Esophagus (tissue), 2 donors: ENCODE measurements around the gene PAQR6. TPM values are rescaled to one million over a fixed set of nuclear protein-coding genes. Genes with fewer than 3 reads are reported as not detected.
"Not testable (repeated sequence)": the region's sequence is repeated elsewhere in the genome, so short reads cannot be mapped to it uniquely, and the experiment has no call there.

Source experiments
- H3K27ac ChIP-seq, 2 donors: one replicate each; pipeline ENCODE4 v1.5.1; 2013; ENCODE audit warnings: low read depth in 2 of 2, mild to moderate bottlenecking in 2 of 2, inconsistent platforms in 1 of 2, low read length in 1 of 2, moderate library complexity in 1 of 2
- H3K27me3 ChIP-seq, 2 donors: one replicate each; pipeline ENCODE4 v1.6.1; 2013; ENCODE audit warnings: low read length in 2 of 2, control low read depth in 1 of 2, mild to moderate bottlenecking in 1 of 2; ENCODE audit not compliant: insufficient read depth in 2 of 2, control insufficient read depth in 1 of 2
- H3K36me3 ChIP-seq, 2 donors: one replicate each; pipeline ENCODE4 v1.6.1; 2013; ENCODE audit warnings: low read length in 1 of 2; ENCODE audit not compliant: control insufficient read depth in 2 of 2, insufficient read depth in 2 of 2
- H3K4me1 ChIP-seq, 2 donors: one replicate each; pipeline ENCODE4 v1.6.1; 2013; ENCODE audit warnings: low read length in 1 of 2; ENCODE audit not compliant: control insufficient read depth in 2 of 2, insufficient read depth in 2 of 2
- H3K4me3 ChIP-seq, 2 donors: one replicate each; pipeline ENCODE4 v1.5.1; 2013; ENCODE audit warnings: low read length in 2 of 2, mild to moderate bottlenecking in 2 of 2, low read depth in 1 of 2, moderate library complexity in 1 of 2
- H3K9me3 ChIP-seq, 2 donors: one replicate each; pipeline ENCODE4 v1.6.1; 2013; ENCODE audit warnings: mild to moderate bottlenecking in 2 of 2, low read depth in 1 of 2, low read length in 1 of 2, moderate library complexity in 1 of 2; ENCODE audit not compliant: control insufficient read depth in 2 of 2, insufficient read depth in 1 of 2
- WGBS, 2 donors: extraction: QIAGEN DNeasy Blood & Tissue Kit; methylation state at CpG; one replicate each; pipeline ENCODE4 v1.1.7; 2013; 5-methylcytosine and 5-hydroxymethylcytosine counted together
- polyA plus RNA-seq, 2 donors: library from polyadenylated mRNA; stranded (reverse); fragments of 200-250 nt; gene quantifications; one replicate each; pipeline ENCODE4 v1.2.3, GENCODE V29; 2013
- donor health status: healthy with polysubstance abuse.
- donor health status: Bipolar disorder and iron deficiency.

The PAQR6 gene
- polyA plus RNA-seq, 2 donors = 3.1 to 7.7 TPM

DNA sequence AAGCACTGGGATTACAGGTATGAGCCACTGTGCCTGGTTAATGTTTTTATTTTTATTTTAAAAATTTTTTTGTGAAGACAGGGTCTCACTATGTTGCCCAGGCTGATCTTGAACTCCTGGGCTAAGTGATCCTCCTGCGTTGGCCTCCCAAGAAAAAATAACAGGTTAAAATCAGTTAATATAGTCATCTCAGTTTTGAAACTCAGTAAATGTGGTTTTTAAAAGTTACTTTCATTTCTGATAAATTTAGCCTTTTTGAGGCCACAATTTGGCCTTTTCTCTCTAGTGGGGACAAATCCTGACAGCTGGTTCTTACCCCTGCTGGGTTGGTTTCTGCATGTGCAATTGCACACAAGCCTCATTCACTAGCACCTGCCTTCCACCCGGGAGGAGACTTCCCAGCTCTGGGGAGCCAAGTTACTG lies 21.7 kb downstream of the PAQR6 start:
- Histone ChIP-seq H3K9me3 (no peaks in the 10 kb centered on the region), H3K27ac (no peak overlapping the region), H3K27me3 (no peaks in the 10 kb centered on the region), H3K4me3 (no peak overlapping the region), H3K4me1 (no peaks in the 10 kb centered on the region), H3K36me3 (peaks cover 11 to 14% of the 10 kb centered on the region in 2 donors)
- 63 to 76% methylated on average over 2 of the region's 2 CpGs for WGBS, 2 donors

DNA sequence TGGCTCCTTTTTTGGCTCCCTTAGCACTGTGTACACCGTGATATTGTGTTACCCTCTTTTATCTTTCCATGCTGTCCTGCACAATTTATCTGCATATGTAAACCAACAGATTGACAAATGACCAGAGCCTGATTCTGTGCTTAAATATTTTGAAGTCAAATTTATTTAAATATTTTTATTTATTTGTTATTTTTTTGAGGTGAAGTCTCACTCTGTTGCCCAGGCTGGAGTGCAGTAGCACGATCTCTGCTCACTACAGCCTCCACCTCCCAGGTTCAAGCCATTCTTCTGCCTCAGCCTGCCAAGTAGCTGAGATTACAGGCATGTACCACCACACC lies 22.2 kb downstream of the PAQR6 start:
- no peaks in the 10 kb centered on the region for H3K4me1 ChIP-seq
- no peak overlapping the region for H3K4me3 ChIP-seq
- no peaks in the 10 kb centered on the region for H3K27me3 ChIP-seq
- 9 to 10% methylated on average over 2 of the region's 2 CpGs for WGBS, 2 donors
- H3K9me3 ChIP-seq = no peaks in the 10 kb centered on the region
- H3K27ac ChIP-seq = no peak overlapping the region
- H3K36me3 ChIP-seq = peaks cover 13 to 15% of the 10 kb centered on the region in 2 donors

DNA sequence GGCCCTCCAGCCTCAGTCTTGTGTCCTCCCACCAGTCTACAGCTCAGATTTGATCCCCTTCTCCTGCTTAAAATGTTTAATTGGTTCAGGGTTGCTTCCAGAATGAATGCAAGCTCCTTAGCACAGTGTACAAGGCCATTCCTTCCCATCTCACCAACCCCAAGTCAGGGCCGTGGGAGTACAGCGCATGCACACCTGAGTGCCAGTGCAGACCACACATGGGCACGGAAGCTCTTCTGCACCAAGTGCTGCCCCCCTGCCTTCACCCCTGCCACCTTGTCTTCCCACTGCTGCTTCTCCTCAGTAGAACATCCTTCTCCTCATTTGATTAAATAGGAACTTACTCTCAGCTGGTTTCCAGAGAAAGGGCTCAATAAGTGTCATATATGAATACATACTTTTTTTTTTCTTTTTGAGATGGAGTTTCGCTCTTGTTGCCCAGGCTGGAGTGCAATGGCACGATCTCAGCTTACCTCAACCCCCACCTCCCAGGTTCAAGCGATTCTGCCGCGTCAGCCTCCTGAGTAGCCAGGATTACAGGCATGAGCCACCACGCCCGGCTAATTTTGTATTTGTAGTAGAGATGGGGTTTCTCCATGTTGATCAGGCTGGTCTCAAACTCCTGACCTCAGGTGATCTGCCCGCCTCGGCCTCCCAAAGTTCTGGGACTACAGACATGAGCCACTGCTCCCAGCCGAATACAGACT lies 25.7 kb downstream of the PAQR6 start:
- Histone ChIP-seq H3K27me3 (no peaks in the 10 kb centered on the region), H3K9me3 (no peaks in the 10 kb centered on the region), H3K4me1 (peaks cover 0 to 2% of the 10 kb centered on the region in 2 donors), H3K27ac (no peak overlapping the region), H3K4me3 (no peak overlapping the region), H3K36me3 (peaks cover 5 to 11% of the 10 kb centered on the region in 2 donors)
- WGBS, 2 donors = 88 to 91% methylated on average over 13 of the region's 13 CpGs

- Histone ChIP-seq H3K9me3 (no peaks in the 10 kb centered on the region), H3K27ac (no peak overlapping the region), H3K36me3 (peaks cover 5 to 11% of the 10 kb centered on the region in 2 donors), H3K27me3 (no peaks in the 10 kb centered on the region), H3K4me3 (no peak overlapping the region), H3K4me1 (peaks cover 0 to 2% of the 10 kb centered on the region in 2 donors)
- WGBS, 2 donors = 97 to 98% methylated on average over 9 of the region's 9 CpGs
Observed at GRCh38 chr1:156220226-156220625, 27.6 kb downstream of the PAQR6 start.

DNA sequence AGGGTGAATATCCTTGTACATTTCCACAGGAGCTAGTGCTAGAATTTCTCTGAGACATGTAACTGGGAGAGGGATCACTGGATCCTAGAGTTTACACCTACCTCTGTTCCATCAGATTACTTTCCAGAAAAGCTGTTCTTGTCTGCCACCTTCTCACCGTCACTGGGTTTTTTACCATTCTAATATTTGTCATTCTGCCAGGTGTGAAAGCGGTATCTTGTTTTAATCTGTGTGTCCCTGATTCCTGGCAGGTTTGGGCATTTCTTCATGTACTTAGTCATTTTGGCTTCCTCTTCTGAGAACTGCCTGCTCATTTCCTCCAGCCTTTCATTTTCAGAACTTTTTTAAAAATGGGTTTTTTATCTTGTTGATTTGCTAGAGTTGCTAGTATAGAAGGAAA lies 30.0 kb downstream of the PAQR6 start:
- H3K27ac ChIP-seq = peak overlapping the region; percentile 45 to 51
- no peak overlapping the region for H3K4me3 ChIP-seq
- 24 to 26% methylated on average over 2 of the region's 2 CpGs for WGBS, 2 donors
- H3K4me1 ChIP-seq = peaks cover 0 to 6% of the 10 kb centered on the region in 2 donors
- H3K36me3 ChIP-seq = peaks cover 5% of the 10 kb centered on the region in 2 donors
- H3K27me3 ChIP-seq = no peaks in the 10 kb centered on the region
- H3K9me3 ChIP-seq = no peaks in the 10 kb centered on the region

GRCh38 chr1:156216361-156217086 lies 31.3 kb downstream of the PAQR6 start:
- H3K9me3 ChIP-seq, H3K27me3 ChIP-seq, H3K4me1 ChIP-seq, H3K27ac ChIP-seq, H3K4me3 ChIP-seq, H3K36me3 ChIP-seq: not testable (repeated sequence)
- WGBS, 2 donors = 94% methylated on average over 55 of the region's 55 CpGs

- no peaks in the 10 kb centered on the region for H3K27me3 ChIP-seq
- no peaks in the 10 kb centered on the region for H3K9me3 ChIP-seq
- H3K36me3 ChIP-seq = peaks cover 0 to 10% of the 10 kb centered on the region in 2 donors
- H3K4me1 ChIP-seq = peaks cover 0 to 6% of the 10 kb centered on the region in 2 donors
- H3K4me3 ChIP-seq = peak overlapping the region in 1 of 2 donors; percentile 68
- WGBS, 2 donors = 64% methylated on average over 16 of the region's 16 CpGs
- peak overlapping the region; percentile 77 to 92 for H3K27ac ChIP-seq
Observed at GRCh38 chr1:156214024-156214748, 33.7 kb downstream of the PAQR6 start.

DNA sequence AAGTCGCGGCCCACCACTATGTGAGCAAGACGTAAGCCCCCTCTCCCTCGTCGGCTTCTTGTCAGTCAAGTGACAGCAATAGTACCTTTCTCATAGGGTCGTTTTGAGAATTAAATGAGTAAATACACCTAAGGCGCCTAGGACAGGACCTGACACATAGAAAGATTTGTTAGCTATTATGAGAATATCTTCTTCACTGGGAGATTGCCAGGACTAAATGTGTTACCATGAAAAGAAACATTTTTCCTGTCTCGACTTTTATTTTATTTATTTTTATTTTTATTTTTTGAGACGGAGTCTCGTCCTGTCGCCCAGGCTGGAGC lies 34.3 kb downstream of the PAQR6 start:
- H3K4me1 ChIP-seq = peaks cover 0 to 6% of the 10 kb centered on the region in 2 donors
- peaks cover under 1 to 12% of the 10 kb centered on the region in 2 donors for H3K36me3 ChIP-seq
- no peaks in the 10 kb centered on the region for H3K27me3 ChIP-seq
- peak overlapping the region; percentile 68 to 71 for H3K4me3 ChIP-seq
- peak overlapping the region; percentile 92 to 99 for H3K27ac ChIP-seq
- 11% methylated on average over 11 of the region's 11 CpGs for WGBS, 2 donors
- H3K9me3 ChIP-seq = no peaks in the 10 kb centered on the region

GRCh38 chr1:156212833-156213643 lies 34.8 kb downstream of the PAQR6 start, which contains the start of gene PMF1:
TSS of gene PMF1 (plus strand) at chr1:156213007. CDS start at chr1:156213016, 9 bp downstream.
- Histone ChIP-seq H3K36me3 (peaks cover 3 to 12% of the 10 kb centered on the region in 2 donors), H3K4me1 (peaks cover 0 to 4% of the 10 kb centered on the region in 2 donors), H3K27me3 (no peaks in the 10 kb centered on the region), H3K27ac (peak within 1 kb of the TSS; percentile 92 to 99), H3K4me3 (peak within 1 kb of the TSS; percentile 68 to 71), H3K9me3 (no peaks in the 10 kb centered on the region)
- 0% methylated on average over 61 of the region's 61 CpGs for WGBS, 2 donors
